Left colon (tissue), 2 donors: ENCODE measurements around the gene CCDC122. TPM values are rescaled to one million over a fixed set of nuclear protein-coding genes. Genes with fewer than 3 reads are reported as not detected.
"Not testable (repeated sequence)": the region's sequence is repeated elsewhere in the genome, so short reads cannot be mapped to it uniquely, and the experiment has no call there.

Experiments used
- ATAC-seq: fragments of 200-7000 bp; cut with Tn5 transposase; one replicate; pipeline ENCODE4 v1.9.1; 2020; ENCODE audit warnings: mild to moderate bottlenecking, moderate library complexity
- DNase-seq, 2 donors: peaks; one replicate each; pipeline ENCODE4 v3.0.0-alpha.2; 2020
- intact Hi-C, 2 donors: fragments of 100-400 bp; cut with DNase I in 1 of 2; cut with micrococcal nuclease in 1 of 2; formaldehyde crosslinking; loops; one replicate each; pipeline versions ENCODE4 v1.11.2 to v1.14.0; 2022; cut with DNase I, micrococcal nuclease
- total RNA-seq, 2 donors: library from RNA; stranded (reverse); fragmentation: NEBNext Ultra II Directional; extraction: Animal tissue kit (Norgen Biotek cat#: 25700); gene quantifications; one replicate each; pipeline ENCODE4 v1.2.1, GENCODE V29; 2021
- donor health status: DM: no; HTN: no; CAD: no.
- donor health status: DM: yes; HTN: yes; CAD: no.

Gene CCDC122
- total RNA-seq, 2 donors from 2014 or later = 5.4 to 9.1 TPM

DNA sequence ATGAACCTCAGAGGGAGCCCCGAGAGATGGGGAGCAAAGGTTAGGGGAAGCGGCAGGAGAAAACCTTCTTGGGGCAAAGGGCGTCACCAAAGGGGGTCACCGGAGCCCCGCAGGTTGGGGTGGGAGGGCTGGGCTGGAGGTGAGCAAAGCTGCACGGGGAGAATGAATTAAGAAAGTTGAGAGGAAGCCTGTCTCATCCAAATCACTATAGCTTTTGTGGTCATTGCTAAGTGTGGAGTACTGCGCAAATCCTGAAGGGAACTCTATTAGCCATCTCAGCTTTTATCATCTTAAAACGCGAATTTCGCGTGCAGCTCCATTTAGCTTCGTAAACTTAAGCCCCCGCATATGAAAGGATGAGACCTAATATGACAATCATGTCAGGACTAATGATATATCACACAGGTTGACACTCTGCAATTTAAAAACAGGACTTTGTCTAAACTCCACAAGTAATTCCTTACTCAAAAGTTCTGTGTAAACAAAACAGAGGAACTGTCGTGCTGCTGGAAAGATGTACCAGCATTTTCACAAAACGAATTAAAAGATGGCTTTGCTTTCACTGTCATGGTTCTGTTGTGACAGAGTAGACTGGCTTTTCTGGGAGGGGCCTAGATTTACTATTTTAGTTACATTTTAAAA lies 795 bp upstream of the CCDC122 start:
- DNase-seq (no peak), ATAC-seq (peak; percentile 1)
- intact Hi-C loops = no loop called here

DNA sequence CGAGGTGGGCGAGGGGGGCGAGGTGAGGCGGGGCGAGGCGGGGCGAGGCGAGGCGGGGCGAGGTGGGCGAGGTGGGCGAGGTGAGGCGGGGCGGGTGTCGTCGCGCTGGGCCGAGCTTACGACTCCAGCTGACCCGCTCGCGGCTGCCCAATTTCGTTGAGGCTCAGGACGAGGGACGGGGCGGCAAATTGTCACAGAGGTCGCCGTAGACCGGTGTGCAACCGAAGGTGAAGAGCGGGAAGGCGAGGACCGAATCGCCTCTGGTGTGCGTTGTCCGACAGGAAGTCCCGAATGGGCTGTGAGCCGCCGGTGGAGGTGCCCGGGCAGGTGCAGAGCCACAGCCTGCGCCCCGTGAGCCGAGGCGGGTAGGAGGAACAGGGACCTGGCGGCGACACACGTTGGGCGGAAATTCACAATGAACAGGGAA lies 228 bp upstream of the CCDC122 start, which contains the start of gene LACC1:
Gene LACC1, plus strand, starts transcription at position 150 of the 427 bp plus-strand sequence. CDS start 1,082 bp downstream, outside the sequence.
- intact Hi-C loops = no loop called here
- ATAC-seq (peak; percentile 69), DNase-seq (peak; percentile 57 to 77)

DNA sequence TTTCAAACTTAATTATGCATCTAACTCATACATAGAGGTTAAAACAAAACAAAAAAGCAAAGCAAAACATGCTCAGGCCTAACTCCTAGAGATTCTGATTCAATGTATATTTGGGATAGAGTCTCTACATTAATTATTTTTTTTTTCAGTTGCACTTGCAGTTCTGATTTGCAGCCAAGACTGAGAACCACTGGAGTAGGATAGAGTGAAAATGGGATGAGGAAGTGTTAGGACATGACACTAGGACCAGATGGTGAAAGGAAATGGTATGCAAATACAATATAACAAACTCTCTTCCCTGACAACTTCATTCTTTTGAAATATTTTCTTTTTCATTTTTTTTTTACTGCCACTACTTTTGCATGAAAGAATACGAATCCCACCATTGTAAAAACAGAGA lies 1.8 kb downstream of the CCDC122 start:
- DNase-seq (no peak), ATAC-seq (no peak)
- intact Hi-C loops = no loop called here

DNA sequence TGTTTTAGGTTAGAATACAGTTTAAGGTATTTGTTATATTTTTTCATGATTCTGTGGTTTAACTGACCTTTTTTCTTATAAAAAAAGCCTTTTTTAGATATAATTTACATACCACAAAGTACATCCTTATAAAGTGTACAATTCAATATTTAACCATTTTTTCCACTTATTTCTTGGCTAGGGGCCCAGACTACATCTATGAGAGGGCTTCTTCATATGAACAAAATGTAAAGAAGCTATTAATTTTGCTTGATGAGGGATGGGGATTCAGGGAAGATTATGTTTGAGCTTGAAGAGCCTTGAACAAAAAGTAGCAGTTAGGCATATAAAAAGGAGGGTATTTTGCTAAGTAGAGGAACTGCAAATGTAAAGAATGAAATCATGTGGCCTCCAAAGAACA lies 2.2 kb downstream of the CCDC122 start:
- intact Hi-C loops = no loop called here
- DNase-seq = no peak
- no peak for ATAC-seq

DNA sequence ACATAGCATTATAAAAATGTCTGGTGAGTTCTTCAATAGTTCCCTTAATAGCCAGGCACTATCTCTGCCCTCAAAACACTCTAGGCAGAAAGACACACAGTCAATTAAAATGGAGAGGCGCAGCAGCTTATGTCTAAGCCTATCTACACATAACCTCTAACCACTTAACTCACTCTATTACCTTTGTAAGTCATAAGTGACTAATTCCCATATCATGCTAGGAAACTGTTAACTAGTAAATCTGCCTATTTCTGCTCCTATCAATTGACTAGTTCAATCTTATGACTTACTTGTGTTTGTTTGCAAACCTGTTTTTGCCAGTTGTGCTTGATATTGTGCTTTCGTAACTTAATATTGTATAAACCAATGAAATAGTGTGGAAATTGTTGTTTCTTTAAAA lies 3.2 kb downstream of the CCDC122 start:
- DNase-seq (no peak), ATAC-seq (no peak)
- intact Hi-C loops = no loop called here

DNA sequence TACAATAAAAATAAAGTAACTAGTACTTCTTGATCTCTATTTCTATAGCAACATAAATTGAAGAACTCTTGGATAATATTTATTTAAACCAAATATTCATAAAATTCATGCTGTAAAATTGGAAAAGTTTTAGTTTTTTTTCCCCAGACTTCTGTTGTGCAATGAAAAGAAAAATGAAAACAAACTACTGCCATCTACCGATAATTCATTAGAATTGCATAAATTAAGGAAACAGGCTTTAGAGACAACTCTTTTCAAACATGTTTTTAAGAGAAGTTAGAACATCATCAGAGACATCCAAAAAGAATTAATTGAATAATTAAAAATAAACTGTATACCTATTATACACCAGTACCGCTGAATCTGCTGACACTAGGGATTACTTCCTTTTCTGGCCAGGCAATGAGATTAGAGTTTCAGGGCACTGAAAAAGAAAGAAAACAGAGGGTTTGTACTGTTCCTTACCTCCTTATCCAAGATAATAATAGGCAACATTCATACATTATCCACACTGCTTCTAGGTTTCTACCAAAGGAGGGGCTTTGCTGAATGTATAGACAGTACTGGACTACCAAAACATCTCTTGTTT lies 4.9 kb downstream of the CCDC122 start:
- ATAC-seq = no peak
- DNase-seq = no peak
- intact Hi-C loops = no loop called here

DNA sequence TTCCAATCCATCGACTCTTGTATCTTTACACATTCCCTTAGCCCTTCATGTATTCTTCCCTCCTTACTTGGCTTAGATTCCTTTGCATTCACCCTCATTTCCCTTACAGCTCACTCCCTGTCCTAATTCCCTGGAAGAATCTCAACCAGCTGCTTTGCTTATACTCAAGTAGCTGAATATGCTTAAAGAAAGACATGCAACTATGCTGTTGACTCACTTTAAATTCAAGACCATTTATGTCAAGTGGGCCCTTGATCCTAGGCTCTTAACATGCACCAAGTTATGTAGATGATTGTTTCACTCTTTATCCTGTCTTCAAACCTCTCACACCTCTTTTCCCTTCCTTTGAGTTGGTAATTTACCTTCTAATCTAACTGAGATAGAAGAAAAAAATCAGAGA lies 7.4 kb downstream of the CCDC122 start:
- intact Hi-C loops = no loop called here
- ATAC-seq (no peak), DNase-seq (no peak)

DNA sequence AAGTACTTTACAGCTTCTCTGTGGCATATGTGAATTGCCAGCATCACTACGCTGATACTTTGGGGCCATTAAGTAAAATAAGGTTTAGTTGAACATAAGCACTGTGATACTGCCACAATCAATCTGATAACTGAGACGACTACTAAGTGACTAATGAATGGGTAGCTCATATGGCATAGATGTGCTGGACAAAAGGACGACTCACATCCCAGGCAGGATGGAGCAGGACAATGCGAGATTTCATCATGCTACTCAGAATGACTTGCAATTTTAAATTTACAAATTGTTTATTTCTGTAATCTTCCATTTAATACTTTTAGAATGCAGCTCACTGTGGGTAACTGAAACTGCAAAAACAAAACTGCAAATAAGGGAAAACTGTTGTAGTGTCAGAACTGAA lies 13.6 kb downstream of the CCDC122 start:
- no peak for ATAC-seq
- DNase-seq = no peak

DNA sequence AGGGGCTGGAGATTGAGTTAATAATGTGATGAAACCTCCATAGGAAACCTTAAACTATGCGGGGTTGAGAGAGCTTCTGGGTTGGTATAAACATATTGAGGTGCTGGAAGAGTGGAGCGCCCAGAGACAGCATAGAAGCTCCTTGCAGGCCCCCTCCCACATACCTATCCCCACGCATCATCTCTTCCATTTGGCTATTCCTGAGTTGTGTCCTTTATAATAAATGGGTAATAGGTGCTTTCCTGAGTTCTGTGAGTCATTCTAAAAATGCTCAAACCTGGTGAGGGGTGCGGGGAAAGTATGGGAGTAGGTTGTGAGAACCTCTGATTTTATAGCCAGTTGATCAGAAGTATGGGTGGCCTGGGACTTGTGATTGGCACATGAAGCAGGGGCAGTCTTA lies 14.6 kb downstream of the CCDC122 start:
- intact Hi-C loops = no loop called here
- ATAC-seq (no peak), DNase-seq (no peak)

More for the DNA sequence above, 13.6 kb downstream of the CCDC122 start:
- intact Hi-C loops = no loop called here

DNA sequence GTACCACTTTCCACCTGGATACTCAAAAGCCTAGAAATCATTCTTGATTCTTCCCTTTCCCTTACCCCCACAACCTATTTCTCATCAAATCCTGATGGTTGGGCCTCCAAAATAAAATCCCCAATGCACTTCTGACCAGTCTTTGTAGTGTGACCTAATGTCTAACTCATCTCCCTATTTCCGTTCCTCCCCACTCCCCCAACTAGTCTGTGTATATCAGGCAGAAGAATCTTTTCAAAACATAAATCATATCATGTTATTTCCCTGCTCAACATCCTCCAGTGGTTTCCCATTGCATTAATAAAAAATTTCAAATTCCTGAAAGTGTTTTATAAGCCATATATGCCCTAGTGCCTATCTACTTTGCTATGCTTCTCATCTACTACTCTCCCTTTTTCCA lies 17.7 kb downstream of the CCDC122 start:
- intact Hi-C loops = no loop called here
- ATAC-seq = no peak
- no peak for DNase-seq

DNA sequence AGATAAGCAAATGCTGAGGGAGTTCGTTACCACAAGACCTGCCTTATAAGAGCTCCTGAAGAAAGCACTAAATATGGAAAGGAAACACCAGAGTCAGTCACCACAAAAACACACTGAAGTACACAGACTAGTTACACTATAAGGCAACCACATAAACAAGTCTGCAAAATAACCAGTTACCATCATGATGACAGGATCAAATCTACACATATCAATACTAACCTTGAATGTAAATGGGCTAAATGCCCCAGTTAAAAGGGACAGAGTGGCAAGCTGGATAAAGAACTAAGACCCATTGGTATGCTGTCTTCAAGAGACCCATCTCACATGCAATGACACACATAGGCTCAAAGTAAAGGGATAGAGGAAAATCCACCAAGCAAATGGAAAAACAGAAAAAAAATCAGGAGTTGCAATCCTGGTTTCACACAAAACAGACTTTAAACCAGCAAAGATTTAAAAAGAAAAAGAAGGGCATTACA lies 26.6 kb downstream of the CCDC122 start:
- intact Hi-C loops = no loop called here
- ATAC-seq = no peak
- DNase-seq = no peak

DNA sequence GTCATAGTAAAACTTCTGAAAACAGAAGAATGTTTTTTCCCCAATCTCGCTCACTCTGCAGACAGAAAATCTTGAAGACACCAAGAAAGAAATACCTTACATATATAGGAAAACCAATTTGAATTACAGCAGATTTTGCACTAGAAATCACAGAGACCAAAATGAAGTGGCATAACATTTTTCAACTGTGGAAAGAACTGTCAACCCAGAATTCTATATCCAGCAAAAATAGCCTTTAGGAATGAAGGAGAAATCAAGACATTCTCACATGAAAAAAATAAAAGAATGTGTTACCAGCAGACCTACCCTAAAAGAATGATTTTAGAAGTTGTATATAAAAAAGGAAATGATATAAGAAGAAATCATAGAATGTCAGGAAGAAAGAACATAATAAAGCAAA lies 28.7 kb downstream of the CCDC122 start:
- ATAC-seq (no peak), DNase-seq (no peak)
- intact Hi-C loops = no loop called here

DNA sequence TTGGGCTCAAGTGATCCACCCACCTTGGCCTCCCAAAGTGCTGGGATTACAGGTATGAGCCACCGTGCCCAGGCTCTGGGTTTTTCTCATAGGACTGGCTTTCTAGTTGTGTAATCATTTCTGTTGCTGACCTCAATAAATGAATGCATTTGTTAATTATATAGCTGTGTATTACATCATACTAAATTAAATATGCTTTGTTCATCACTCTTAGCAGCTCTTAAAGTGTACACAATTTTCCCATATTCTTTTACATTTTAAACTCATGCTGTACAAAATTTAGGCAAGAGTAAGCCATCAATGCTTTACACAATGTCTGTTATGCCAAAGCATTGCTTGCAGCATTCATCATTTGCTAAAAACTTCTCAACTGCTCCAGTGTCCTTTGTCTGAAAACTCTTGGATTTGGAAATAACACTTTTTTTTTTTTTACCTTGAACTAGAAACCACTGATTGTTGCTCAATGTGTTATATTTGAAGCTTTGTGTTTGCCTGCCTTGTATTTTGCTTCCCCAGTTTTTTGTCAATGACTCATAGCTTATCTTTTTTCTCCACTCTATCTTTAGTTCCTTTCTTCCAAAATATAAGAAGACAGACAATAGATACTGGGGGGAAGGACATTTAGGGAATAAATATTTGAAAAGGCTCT lies 31.4 kb downstream of the CCDC122 start:
- intact Hi-C loops = no loop called here
- DNase-seq (no peak), ATAC-seq (no peak)

DNA sequence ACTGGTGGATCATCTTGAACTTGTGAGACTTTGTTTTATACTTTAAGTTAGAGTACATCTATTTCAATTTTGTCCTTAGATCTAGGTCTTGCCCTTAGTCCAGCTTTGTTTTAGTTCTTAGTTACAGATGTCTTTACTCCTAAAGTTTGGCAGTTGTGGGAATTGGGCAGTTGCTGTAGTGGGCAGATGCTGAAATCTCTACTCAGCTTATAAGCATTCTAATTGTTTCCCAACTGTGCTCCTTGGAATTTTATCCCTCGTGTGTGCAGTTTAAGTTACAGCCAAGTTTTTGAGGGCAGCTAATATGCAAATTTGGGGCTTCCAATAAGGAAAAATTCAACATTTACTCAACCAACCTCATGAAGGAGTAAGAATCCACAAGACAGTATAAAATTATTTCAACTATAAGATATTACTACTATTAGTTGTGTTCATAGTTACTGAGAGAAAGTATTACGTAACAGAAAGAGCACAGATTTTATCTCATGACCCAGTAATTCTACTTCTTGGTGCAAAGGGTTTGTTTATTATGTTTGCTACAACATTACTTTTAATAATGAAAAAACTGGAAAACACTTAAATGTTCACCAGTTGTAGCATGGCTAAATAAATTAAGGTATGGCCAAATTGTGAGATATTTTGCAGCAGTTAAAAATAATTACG lies 32.9 kb downstream of the CCDC122 start:
- no peak for ATAC-seq
- DNase-seq = no peak
- intact Hi-C loops = no loop called here

DNA sequence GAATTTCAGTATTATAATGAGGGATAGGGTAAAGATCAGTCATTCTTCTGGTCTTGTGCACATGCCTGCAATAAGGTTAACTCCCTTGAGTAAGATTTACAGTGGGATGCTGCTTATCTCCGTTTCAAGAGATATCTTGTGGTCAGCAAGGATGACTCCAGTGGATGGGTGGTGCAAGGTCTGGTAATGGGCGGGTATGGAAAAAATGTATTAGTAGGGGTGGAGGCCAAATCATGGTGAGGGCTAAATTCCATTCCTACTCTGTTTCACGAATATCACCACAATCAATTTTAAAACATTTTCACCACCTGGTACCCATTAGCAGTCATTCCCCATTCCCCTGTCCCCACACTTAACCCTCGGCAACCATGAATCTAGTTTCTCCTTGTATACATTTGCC lies 40.6 kb downstream of the CCDC122 start:
- no peak for DNase-seq
- ATAC-seq = no peak
- intact Hi-C loops = no loop called here

DNA sequence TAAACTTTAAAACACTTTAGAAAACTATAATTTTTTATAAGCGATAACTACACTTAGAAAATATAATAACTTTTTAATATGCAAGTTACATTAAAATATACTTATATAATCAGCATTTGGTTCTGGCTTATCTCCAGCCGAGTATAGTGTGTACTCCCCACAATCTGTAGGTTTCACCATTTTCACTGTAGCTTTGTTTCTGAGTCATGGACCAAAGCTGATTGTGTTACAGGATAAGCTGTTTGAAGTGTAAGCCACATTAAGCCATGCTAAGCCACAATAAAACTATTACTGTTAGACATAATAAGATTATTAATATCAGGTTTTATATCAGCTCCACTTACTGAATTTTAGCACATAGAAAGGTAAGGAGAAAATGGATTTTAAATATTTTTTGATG lies 43.8 kb downstream of the CCDC122 start:
- DNase-seq (no peak), ATAC-seq (no peak)
- intact Hi-C loops = no loop called here

DNA sequence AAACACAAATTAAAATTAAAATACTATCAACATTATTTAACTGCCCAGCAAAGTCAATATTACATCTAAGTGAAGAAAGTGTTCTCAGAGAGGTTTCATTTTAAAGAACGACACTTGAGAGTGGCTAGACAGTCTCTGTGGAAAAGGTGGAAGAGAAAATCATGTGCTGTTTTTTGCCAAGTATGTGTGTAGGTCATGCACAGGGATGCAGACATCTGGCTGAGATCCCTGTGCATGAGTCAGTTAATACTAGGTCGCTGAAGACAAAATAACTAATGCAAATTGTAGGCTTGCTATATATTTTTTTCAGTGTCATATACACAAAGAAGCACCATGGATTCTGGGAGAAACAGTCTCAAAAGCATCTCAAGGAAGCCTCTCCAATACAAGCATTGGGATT lies 48.5 kb downstream of the CCDC122 start:
- intact Hi-C loops = no loop called here
- no peak for DNase-seq
- no peak for ATAC-seq

DNA sequence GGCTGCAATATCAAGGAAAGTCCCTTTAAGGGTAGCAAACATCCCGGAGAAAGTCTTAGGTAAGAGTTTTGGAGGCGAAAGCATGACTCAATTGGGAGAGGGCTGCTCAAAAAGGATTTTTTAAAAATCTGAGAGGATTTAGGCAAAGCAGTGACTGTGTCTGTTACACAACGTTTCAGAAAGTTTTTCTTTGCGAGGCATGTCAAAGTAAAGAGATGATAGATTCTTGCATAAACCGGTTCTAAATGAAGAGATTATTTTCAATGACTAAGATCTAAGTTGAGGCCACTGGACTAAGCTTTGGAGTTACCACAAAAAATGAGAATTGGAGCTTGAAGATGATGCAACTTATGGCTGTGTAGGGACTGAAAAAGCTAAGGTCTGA lies 49.1 kb downstream of the CCDC122 start:
- intact Hi-C loops = no loop called here
- DNase-seq (no peak), ATAC-seq (no peak)

DNA sequence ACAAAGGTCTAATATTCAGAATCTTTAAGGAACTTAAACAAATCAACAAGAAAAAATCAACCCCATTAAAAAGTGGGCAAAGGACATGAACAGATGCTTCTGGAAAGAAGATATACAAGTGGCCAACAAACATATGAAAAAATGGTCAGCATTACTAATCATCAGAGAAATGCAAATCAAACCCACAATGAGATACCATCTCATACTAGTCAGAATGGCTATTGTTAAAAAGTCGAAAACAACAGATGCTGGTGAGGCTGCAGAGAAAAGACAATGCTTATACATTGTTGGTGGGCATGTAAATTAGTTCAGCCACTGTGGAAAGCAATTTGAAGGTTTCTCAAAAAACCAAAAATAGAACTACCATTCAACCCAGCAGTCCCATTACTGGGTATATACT lies 54.9 kb downstream of the CCDC122 start:
- DNase-seq, intact Hi-C loops, ATAC-seq: not testable (repeated sequence)

DNA sequence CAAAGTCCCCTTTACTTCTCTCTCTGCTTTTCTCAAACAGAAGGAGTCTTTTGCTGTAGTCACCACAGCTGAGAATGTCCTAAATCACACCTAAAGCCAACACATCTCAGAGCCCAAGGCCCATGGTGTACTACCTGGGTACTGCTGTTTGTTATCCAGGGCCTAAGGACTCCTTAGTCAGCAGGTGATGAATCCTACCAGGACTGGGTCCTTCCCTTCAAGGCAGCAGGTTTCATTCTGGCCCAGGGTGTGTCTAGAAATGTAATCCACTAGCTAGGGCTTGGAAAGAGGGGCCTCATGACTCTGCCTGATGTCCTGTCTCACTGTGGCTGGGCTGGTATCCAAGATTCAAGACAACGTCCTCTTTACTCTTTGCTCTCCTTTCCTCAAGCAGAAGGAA lies 56.6 kb downstream of the CCDC122 start:
- DNase-seq (no peak), ATAC-seq (no peak)
- intact Hi-C loops = no loop called here
